CD4-positive, CD25-positive, alpha-beta regulatory T cell (primary cell): ENCODE data around the gene ZNF583. TPM values are rescaled to one million over a fixed set of nuclear protein-coding genes. Genes with fewer than 3 reads are reported as not detected.
A peak's percentile ranks its signal among the peaks of the same experiment; 100 is the strongest.

Experiments used
- ATAC-seq, 2 donors: fragments of 150-1000 bp; cut with Tn5 transposase; one replicate each; pipeline ENCODE4 v1.10.0; 2021; ENCODE audit warnings: low read depth in 2 of 2, moderate number of reproducible peaks in 2 of 2, moderate library complexity in 1 of 2
- DNase-seq, 3 donors: peaks; one replicate each; pipeline versions ENCODE4 v3.0.0 to v3.0.0-alpha.2; 2012 to 2022; ENCODE audit warnings: mixed read lengths in 1 of 3
- H3K27ac ChIP-seq: one replicate; pipeline ENCODE4 v1.7.0; 2013; ENCODE audit warnings: mild to moderate bottlenecking, low read length; ENCODE audit not compliant: insufficient read depth, poor library complexity, severe bottlenecking
- H3K27me3 ChIP-seq: one replicate; pipeline ENCODE4 v1.7.0; 2013; ENCODE audit warnings: low read length; ENCODE audit not compliant: control insufficient read depth, insufficient read depth
- H3K36me3 ChIP-seq: one replicate; pipeline ENCODE4 v1.7.0; 2013; ENCODE audit warnings: mild to moderate bottlenecking, low read length, moderate library complexity; ENCODE audit not compliant: control insufficient read depth, insufficient read depth
- H3K4me1 ChIP-seq: 2 replicates; pipeline ENCODE4 v1.7.0; 2013; ENCODE audit warnings: mild to moderate bottlenecking, low read length; ENCODE audit not compliant: insufficient read depth, control insufficient read depth, poor library complexity, severe bottlenecking
- H3K4me3 ChIP-seq: one replicate; pipeline ENCODE4 v1.7.0; 2013; ENCODE audit warnings: low read depth, mild to moderate bottlenecking, low read length, moderate library complexity
- H3K9me3 ChIP-seq, 2 experiments: 1 replicate in 1 of 2; 2 replicates in 1 of 2; pipeline ENCODE4 v1.7.0; 2013; ENCODE audit warnings: low read length in 2 of 2, mild to moderate bottlenecking in 1 of 2, moderate library complexity in 1 of 2; ENCODE audit not compliant: control insufficient read depth in 2 of 2
- H3K27ac Mint-ChIP-seq, 3 donors: one replicate each; pipeline ENCODE4 v1.8.0; 2020 to 2022; ENCODE audit warnings: mild to moderate bottlenecking in 3 of 3, mixed read lengths in 3 of 3, moderate library complexity in 2 of 3
- H3K27me3 Mint-ChIP-seq: one replicate; pipeline ENCODE4 v1.8.0; 2022; ENCODE audit warnings: mild to moderate bottlenecking, mixed read lengths
- H3K36me3 Mint-ChIP-seq: one replicate; pipeline ENCODE4 v1.8.0; 2020; ENCODE audit warnings: mixed read lengths
- H3K4me1 Mint-ChIP-seq, 4 donors: one replicate each; pipeline ENCODE4 v1.8.0; 2020 to 2022; ENCODE audit warnings: mixed read lengths in 4 of 4, mild to moderate bottlenecking in 1 of 4
- H3K4me3 Mint-ChIP-seq, 4 donors: one replicate each; pipeline ENCODE4 v1.8.0; 2020 to 2022; ENCODE audit warnings: mild to moderate bottlenecking in 4 of 4, mixed read lengths in 4 of 4, moderate library complexity in 3 of 4
- H3K9me3 Mint-ChIP-seq, 7 donors: one replicate each; pipeline ENCODE4 v1.8.0; 2020 to 2022; ENCODE audit warnings: mixed read lengths in 7 of 7, mild to moderate bottlenecking in 3 of 7, moderate library complexity in 2 of 7
- polyA plus RNA-seq, 4 donors: library from polyadenylated mRNA; unstranded; fragments of 300-500 nt; fragmentation: Illumina TruSeq; gene quantifications; one replicate each; pipeline ENCODE4 v1.2.3, GENCODE V29; 2021
- total RNA-seq: library from RNA; stranded (reverse); gene quantifications from one replicate; pipeline ENCODE4 v1.2.3, GENCODE V29; 2022

ZNF583 gene
- total and polyA plus RNA-seq, 5 donors from 2014 or later: 2.2 to 17.0 (median 9.1) TPM

- H3K4me3 Mint-ChIP-seq: peak overlapping the region in 1 of 4 donors; percentile 77
- H3K4me1 ChIP-seq: peaks cover 5% of the 10 kb centered on the region
- peaks cover 5% of the 10 kb centered on the region for H3K27me3 Mint-ChIP-seq
- H3K27ac ChIP-seq: no peak overlapping the region
- peaks cover 52% of the 10 kb centered on the region for H3K36me3 Mint-ChIP-seq
- H3K36me3 ChIP-seq: peaks cover 18% of the 10 kb centered on the region
- peaks cover 35 to 58% of the 10 kb centered on the region in 2 experiments for H3K9me3 ChIP-seq
- H3K9me3 Mint-ChIP-seq: peaks cover 10 to 64% (median 32%) of the 10 kb centered on the region in 7 donors
- ATAC-seq: no peak
- H3K27ac Mint-ChIP-seq: no peak overlapping the region
- H3K4me1 Mint-ChIP-seq: peaks cover 4 to 31% (median 12%) of the 10 kb centered on the region in 4 donors
- no peak overlapping the region for H3K4me3 ChIP-seq
- DNase-seq: no peak
- H3K27me3 ChIP-seq: no peaks in the 10 kb centered on the region
Observed at GRCh38 chr19:56372281-56372680, 31.9 kb upstream of the ZNF583 start.

GRCh38 chr19:56377105-56377924 is 26.8 kb upstream of the ZNF583 start:
- H3K36me3 Mint-ChIP-seq: peaks cover 70% of the 10 kb centered on the region
- H3K9me3 Mint-ChIP-seq: peaks cover 4 to 86% (median 33%) of the 10 kb centered on the region in 7 donors
- Histone ChIP-seq H3K36me3 (peaks cover 23% of the 10 kb centered on the region), H3K4me1 (no peaks in the 10 kb centered on the region), H3K4me3 (no peak overlapping the region), H3K27me3 (no peaks in the 10 kb centered on the region), H3K27ac (no peak overlapping the region), H3K9me3 (peaks cover 66 to 95% of the 10 kb centered on the region in 2 experiments)
- ATAC-seq (no peak), DNase-seq (no peak)
- H3K4me3 Mint-ChIP-seq: no peak overlapping the region
- peaks cover 0 to under 1% (median 0%) of the 10 kb centered on the region in 4 donors for H3K4me1 Mint-ChIP-seq
- no peaks in the 10 kb centered on the region for H3K27me3 Mint-ChIP-seq
- no peak overlapping the region for H3K27ac Mint-ChIP-seq

GRCh38 chr19:56383826-56384605 is 20.1 kb upstream of the ZNF583 start:
- H3K9me3 ChIP-seq: peaks cover 63 to 83% of the 10 kb centered on the region in 2 experiments

GRCh38 chr19:56393119-56394012 is 10.8 kb upstream of the ZNF583 start, which contains the start of gene ZNF582:
Gene ZNF582 (minus strand): TSS chr19:56393534. CDS start chr19:56391752, 1,782 bp downstream.
- Mint-ChIP-seq H3K27ac (peak within 1 kb of the TSS; percentile 93 to 100 (median 94)), H3K4me3 (peak within 1 kb of the TSS; percentile 69 to 98 (median 96)), H3K4me1 (peaks cover 5 to 23% (median 13%) of the 10 kb centered on the region in 4 donors), H3K36me3 (peaks cover 30% of the 10 kb centered on the region), H3K9me3 (peaks cover 4 to 44% (median 17%) of the 10 kb centered on the region in 7 donors), H3K27me3 (no peaks in the 10 kb centered on the region)
- ATAC-seq (peak; percentile 98), DNase-seq (peak; percentile 79 to 96 (median 91))
- peaks cover 6% of the 10 kb centered on the region for H3K4me1 ChIP-seq
- peak within 1 kb of the TSS; percentile 70 for H3K4me3 ChIP-seq
- peaks cover 18% of the 10 kb centered on the region for H3K36me3 ChIP-seq
- no peaks in the 10 kb centered on the region for H3K27me3 ChIP-seq
- peaks cover 17 to 38% of the 10 kb centered on the region in 2 experiments for H3K9me3 ChIP-seq
- H3K27ac ChIP-seq: peak within 1 kb of the TSS; percentile 89

More at GRCh38 chr19:56383826-56384605, 20.1 kb upstream of the ZNF583 start:
- Histone ChIP-seq H3K4me1 (no peaks in the 10 kb centered on the region), H3K36me3 (peaks cover 28% of the 10 kb centered on the region), H3K27ac (no peak overlapping the region), H3K4me3 (no peak overlapping the region), H3K27me3 (no peaks in the 10 kb centered on the region)
- Mint-ChIP-seq H3K4me3 (no peak overlapping the region), H3K27me3 (no peaks in the 10 kb centered on the region), H3K36me3 (peaks cover 63% of the 10 kb centered on the region), H3K9me3 (peaks cover 2 to 78% (median 20%) of the 10 kb centered on the region in 7 donors), H3K27ac (no peak overlapping the region), H3K4me1 (no peaks in the 10 kb centered on the region)
- ATAC-seq (no peak), DNase-seq (no peak)

- no peak overlapping the region for H3K27ac ChIP-seq
- no peaks in the 10 kb centered on the region for H3K4me1 ChIP-seq
- H3K9me3 ChIP-seq: peaks cover 44 to 65% of the 10 kb centered on the region in 2 experiments
- peaks cover 29% of the 10 kb centered on the region for H3K36me3 Mint-ChIP-seq
- peaks cover 0 to 59% (median 24%) of the 10 kb centered on the region in 7 donors for H3K9me3 Mint-ChIP-seq
- no peaks in the 10 kb centered on the region for H3K27me3 Mint-ChIP-seq
- peaks cover 0 to 21% (median 13%) of the 10 kb centered on the region in 4 donors for H3K4me1 Mint-ChIP-seq
- H3K27ac Mint-ChIP-seq: no peak overlapping the region
- no peak for ATAC-seq
- no peak overlapping the region for H3K4me3 ChIP-seq
- no peaks in the 10 kb centered on the region for H3K27me3 ChIP-seq
- peaks cover 15% of the 10 kb centered on the region for H3K36me3 ChIP-seq
- DNase-seq: no peak
- peak overlapping the region in 1 of 4 donors; percentile 9 for H3K4me3 Mint-ChIP-seq
Observed at GRCh38 chr19:56398809-56399208, 5.3 kb upstream of the ZNF583 start.

- DNase-seq (no peak), ATAC-seq (no peak)
- H3K36me3 Mint-ChIP-seq: peaks cover 40% of the 10 kb centered on the region
- no peaks in the 10 kb centered on the region for H3K27me3 Mint-ChIP-seq
- Histone ChIP-seq H3K4me3 (no peak overlapping the region), H3K27me3 (no peaks in the 10 kb centered on the region), H3K36me3 (peaks cover 15% of the 10 kb centered on the region), H3K27ac (no peak overlapping the region), H3K9me3 (peaks cover 35 to 57% of the 10 kb centered on the region in 2 experiments), H3K4me1 (peaks cover 8% of the 10 kb centered on the region)
- H3K27ac Mint-ChIP-seq: no peak overlapping the region
- H3K4me3 Mint-ChIP-seq: no peak overlapping the region
- H3K9me3 Mint-ChIP-seq: peaks cover 2 to 51% (median 30%) of the 10 kb centered on the region in 7 donors
- H3K4me1 Mint-ChIP-seq: peaks cover 10 to 32% (median 26%) of the 10 kb centered on the region in 4 donors
Observed at GRCh38 chr19:56400485-56400884, 3.6 kb upstream of the ZNF583 start.

- no peak for ATAC-seq
Observed at GRCh38 chr19:56403261-56403660, 871 bp upstream of the ZNF583 start.

More at GRCh38 chr19:56403261-56403660, 871 bp upstream of the ZNF583 start:
- Histone ChIP-seq H3K4me1 (peaks cover 8% of the 10 kb centered on the region), H3K36me3 (peaks cover 23% of the 10 kb centered on the region), H3K4me3 (peak overlapping the region; percentile 87), H3K27ac (peak overlapping the region; percentile 92), H3K9me3 (peaks cover 44 to 62% of the 10 kb centered on the region in 2 experiments), H3K27me3 (no peaks in the 10 kb centered on the region)
- H3K36me3 Mint-ChIP-seq: peaks cover 55% of the 10 kb centered on the region
- H3K9me3 Mint-ChIP-seq: peaks cover 4 to 57% (median 40%) of the 10 kb centered on the region in 7 donors
- H3K27ac Mint-ChIP-seq: peak overlapping the region; percentile 84 to 99 (median 99)
- peaks cover 15 to 38% (median 28%) of the 10 kb centered on the region in 4 donors for H3K4me1 Mint-ChIP-seq
- peak overlapping the region; percentile 86 to 100 (median 98) for H3K4me3 Mint-ChIP-seq
- no peaks in the 10 kb centered on the region for H3K27me3 Mint-ChIP-seq
- DNase-seq: no peak
